ENCODE measurements around the gene ARHGAP1. TPM values are rescaled to one million over a fixed set of nuclear protein-coding genes. Genes with fewer than 3 reads are reported as not detected.

Gene ARHGAP1
- 43.2 and 47.4 TPM in 2 replicates for total RNA-seq

DNA sequence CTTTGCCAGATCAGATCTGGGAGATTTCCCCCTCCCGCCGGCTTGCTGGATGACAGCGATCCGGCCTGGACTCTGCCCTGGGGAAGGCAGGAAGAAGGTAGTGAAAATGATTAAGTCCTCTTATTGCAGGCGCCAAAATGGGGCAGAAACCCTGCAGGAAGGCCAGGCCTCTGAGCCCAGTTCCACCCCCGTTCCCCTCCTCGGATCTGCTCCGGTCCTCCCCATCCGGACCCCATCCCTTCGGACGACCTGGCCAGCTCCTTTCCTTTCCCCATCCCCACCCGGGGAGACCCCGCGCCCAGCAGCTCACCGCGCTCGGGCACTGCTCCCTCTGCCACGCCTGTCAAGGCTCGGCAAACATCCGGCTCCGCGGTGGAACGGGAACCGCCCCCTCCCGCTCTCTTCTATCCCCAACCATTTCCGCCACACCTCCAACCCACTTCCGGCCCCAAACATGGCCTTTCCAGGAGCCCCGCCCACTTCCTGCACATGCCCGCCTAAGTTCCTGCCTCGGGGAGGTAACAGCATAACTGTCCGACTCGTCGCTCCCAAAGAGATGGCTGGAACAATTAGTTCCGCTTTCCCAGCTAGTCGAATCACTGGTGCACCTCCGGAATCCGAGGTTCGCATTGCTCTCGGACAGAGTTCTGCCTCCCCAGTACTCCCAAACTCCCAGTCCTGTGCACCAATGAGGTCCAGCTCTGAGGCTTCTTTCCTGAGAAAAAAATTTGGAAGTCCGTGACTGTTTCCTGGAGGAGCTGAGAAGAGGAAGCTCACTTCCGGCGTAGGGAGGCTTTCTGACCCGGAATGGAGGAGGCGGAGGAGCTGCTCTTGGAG is at the start of gene ARHGAP1, which contains the start of gene ZNF408:
ARHGAP1 (minus strand) TSS at position 379 of the 837 bp plus-strand sequence. CDS start 4,512 bp downstream, outside the sequence.
ZNF408 (plus strand) TSS at position 791 of the 837 bp plus-strand sequence; CDS start at position 808, 17 bp downstream.

DNA sequence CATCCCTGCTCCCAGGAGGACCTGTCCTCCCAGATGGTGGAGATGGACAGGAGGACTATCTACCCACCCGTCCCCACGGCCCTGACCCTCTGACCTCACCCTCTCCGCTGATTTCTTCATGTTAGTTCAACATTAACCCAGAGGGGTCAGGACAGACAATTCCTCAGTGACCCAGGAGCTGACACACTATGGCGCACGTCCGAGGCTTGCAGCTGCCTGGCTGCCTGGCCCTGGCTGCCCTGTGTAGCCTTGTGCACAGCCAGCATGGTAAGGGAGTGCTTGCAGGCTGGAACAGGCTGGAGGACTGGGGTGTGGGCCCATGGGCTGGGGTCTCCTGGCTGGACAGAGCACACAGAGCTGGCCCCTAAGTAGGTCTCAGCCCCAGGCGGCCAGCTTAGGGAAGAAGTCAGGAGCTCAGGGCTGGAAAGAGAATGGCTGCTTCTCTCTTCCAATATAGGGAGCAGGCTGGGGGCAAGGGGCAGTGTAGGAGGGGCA is 18.7 kb upstream of the ARHGAP1 start, which contains the start of gene F2:
F2 (plus strand) TSS at position 166 of the 495 bp plus-strand sequence; CDS start at position 189, 23 bp downstream.

Other genes with a start within 250 kb of the ARHGAP1 start
- gene AMBRA1, start 106.6 kb downstream of the ARHGAP1 start, total RNA-seq: 23.5 and 26.0 TPM in 2 replicates
- 2.6 and 4.1 TPM in 2 replicates for gene HARBI1, start 83.4 kb downstream of the ARHGAP1 start, total RNA-seq
- gene ATG13, start 83.1 kb downstream of the ARHGAP1 start, total RNA-seq: 34.5 and 49.7 TPM in 2 replicates
- 8.5 and 9.4 TPM in 2 replicates for gene ZNF408, start 412 bp upstream of the ARHGAP1 start, total RNA-seq
- not detected in 2 replicates for gene F2, start 18.6 kb upstream of the ARHGAP1 start, total RNA-seq
- 68.3 and 104 TPM in 2 replicates for gene CKAP5, start 145.7 kb upstream of the ARHGAP1 start, total RNA-seq
- gene LRP4, start 217.9 kb upstream of the ARHGAP1 start, total RNA-seq: 3.3 and 5.1 TPM in 2 replicates
- gene CSTPP1, start 236.1 kb upstream of the ARHGAP1 start, total RNA-seq: 21.7 and 30.9 TPM in 2 replicates

Data from subcutaneous preadipocyte (primary cell).